Measurements from ENCODE around the gene IQGAP1. TPM values are rescaled to one million over a fixed set of nuclear protein-coding genes. Genes with fewer than 3 reads are reported as not detected.

The IQGAP1 gene
- total and polyA plus RNA-seq, 4 donors, result 9.2 to 50.1 (median 24.5) TPM

- TF ChIP-seq, protein P1, sequence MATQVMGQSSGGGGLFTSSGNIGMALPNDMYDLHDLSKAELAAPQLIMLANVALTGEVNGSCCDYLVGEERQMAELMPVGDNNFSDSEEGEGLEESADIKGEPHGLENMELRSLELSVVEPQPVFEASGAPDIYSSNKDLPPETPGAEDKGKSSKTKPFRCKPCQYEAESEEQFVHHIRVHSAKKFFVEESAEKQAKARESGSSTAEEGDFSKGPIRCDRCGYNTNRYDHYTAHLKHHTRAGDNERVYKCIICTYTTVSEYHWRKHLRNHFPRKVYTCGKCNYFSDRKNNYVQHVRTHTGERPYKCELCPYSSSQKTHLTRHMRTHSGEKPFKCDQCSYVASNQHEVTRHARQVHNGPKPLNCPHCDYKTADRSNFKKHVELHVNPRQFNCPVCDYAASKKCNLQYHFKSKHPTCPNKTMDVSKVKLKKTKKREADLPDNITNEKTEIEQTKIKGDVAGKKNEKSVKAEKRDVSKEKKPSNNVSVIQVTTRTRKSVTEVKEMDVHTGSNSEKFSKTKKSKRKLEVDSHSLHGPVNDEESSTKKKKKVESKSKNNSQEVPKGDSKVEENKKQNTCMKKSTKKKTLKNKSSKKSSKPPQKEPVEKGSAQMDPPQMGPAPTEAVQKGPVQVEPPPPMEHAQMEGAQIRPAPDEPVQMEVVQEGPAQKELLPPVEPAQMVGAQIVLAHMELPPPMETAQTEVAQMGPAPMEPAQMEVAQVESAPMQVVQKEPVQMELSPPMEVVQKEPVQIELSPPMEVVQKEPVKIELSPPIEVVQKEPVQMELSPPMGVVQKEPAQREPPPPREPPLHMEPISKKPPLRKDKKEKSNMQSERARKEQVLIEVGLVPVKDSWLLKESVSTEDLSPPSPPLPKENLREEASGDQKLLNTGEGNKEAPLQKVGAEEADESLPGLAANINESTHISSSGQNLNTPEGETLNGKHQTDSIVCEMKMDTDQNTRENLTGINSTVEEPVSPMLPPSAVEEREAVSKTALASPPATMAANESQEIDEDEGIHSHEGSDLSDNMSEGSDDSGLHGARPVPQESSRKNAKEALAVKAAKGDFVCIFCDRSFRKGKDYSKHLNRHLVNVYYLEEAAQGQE (IDR thresholded peaks at IDR 0.05), result no peak
- TF ChIP-seq RAD21 (IDR thresholded peaks at IDR 0.05) (no peak), FOXA2 (IDR thresholded peaks at IDR 0.05) (no peak)
- TF ChIP-seq, protein P2, sequence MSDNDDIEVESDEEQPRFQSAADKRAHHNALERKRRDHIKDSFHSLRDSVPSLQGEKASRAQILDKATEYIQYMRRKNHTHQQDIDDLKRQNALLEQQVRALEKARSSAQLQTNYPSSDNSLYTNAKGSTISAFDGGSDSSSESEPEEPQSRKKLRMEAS (IDR thresholded peaks at IDR 0.05), result no peak
- no peak overlapping the region for H3K27ac ChIP-seq (ENCODE audit: low read depth in 1 of 2, low read length in 2 of 2)
- no peaks in the 10 kb centered on the region for H3K4me1 ChIP-seq (ENCODE audit: control insufficient read depth in 4 of 4, insufficient read depth in 4 of 4, low read length in 3 of 4)
- H3K36me3 ChIP-seq (ENCODE audit: control insufficient read depth in 4 of 4, insufficient read depth in 3 of 4, low read depth in 1 of 4, low read length in 3 of 4), result no peaks in the 10 kb centered on the region
- 81% methylated on average over 1 of the region's 1 CpG for WGBS
- no peak overlapping the region for H3K4me3 ChIP-seq (ENCODE audit: low read depth in 1 of 3, low read length in 3 of 3)
- H3K9me3 ChIP-seq (ENCODE audit: control insufficient read depth in 4 of 4, low read length in 3 of 4), result no peaks in the 10 kb centered on the region
- no peak for DNase-seq (ENCODE audit: low spot score)
- no peak overlapping the region for H3K9ac ChIP-seq (ENCODE audit: low read depth in 1 of 2, low read length in 2 of 2)
- no peaks in the 10 kb centered on the region for H3K27me3 ChIP-seq (ENCODE audit: control insufficient read depth in 4 of 4, insufficient read depth in 4 of 4, low read length in 3 of 4)
Measured at GRCh38 chr15:90519688-90520087, 131.6 kb downstream of the IQGAP1 start.

DNA sequence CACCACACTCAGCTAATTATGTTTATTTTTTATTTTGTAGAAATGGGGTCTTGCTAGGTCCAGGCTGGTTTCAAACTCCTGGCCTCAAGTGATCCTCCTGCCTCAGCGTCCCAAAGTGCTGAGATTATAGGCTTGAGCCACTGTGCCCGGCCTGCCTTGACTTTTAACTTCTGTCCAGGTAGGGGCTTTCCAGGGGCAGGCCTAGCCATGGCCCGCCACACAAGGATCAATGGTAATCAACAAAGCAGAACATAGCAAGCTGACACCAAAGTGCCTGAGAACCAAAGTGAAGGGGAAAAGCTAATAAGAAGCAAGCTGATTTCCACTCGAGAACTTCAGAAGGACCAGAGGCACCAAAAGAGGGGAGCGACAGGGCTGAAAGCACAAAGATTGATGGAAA, 132.3 kb downstream of the IQGAP1 start:
- H3K9ac ChIP-seq (ENCODE audit: low read depth in 1 of 2, low read length in 2 of 2), result no peak overlapping the region
- no peaks in the 10 kb centered on the region for H3K27me3 ChIP-seq (ENCODE audit: control insufficient read depth in 4 of 4, insufficient read depth in 4 of 4, low read length in 3 of 4)
- WGBS, result 91% methylated on average over 5 of the region's 5 CpGs
- H3K36me3 ChIP-seq (ENCODE audit: control insufficient read depth in 4 of 4, insufficient read depth in 3 of 4, low read depth in 1 of 4, low read length in 3 of 4), result no peaks in the 10 kb centered on the region
- H3K27ac ChIP-seq (ENCODE audit: low read depth in 1 of 2, low read length in 2 of 2), result no peak overlapping the region
- no peak overlapping the region for H3K4me3 ChIP-seq (ENCODE audit: low read depth in 1 of 3, low read length in 3 of 3)
- no peaks in the 10 kb centered on the region for H3K4me1 ChIP-seq (ENCODE audit: control insufficient read depth in 4 of 4, insufficient read depth in 4 of 4, low read length in 3 of 4)
- no peaks in the 10 kb centered on the region for H3K9me3 ChIP-seq (ENCODE audit: control insufficient read depth in 4 of 4, low read length in 3 of 4)
- TF ChIP-seq FOXA1 (IDR thresholded peaks at IDR 0.05) (no peak), HNF4G (IDR thresholded peaks at IDR 0.05) (no peak), JUND (IDR thresholded peaks at IDR 0.05) (no peak), TAF1 (conservative IDR thresholded peaks at IDR 0.05) (no peak), YY1 (IDR thresholded peaks at IDR 0.05) (no peak), RXRA (IDR thresholded peaks at IDR 0.05) (no peak), FOXA2 (IDR thresholded peaks at IDR 0.05) (no peak), SP1 (IDR thresholded peaks at IDR 0.05) (no peak), EGR1 (IDR thresholded peaks at IDR 0.05; ENCODE audit: low read depth in 2 of 2) (no peak), RAD21 (IDR thresholded peaks at IDR 0.05) (no peak), GABPA (IDR thresholded peaks at IDR 0.05 in 1 of 2, conservative IDR thresholded peaks at IDR 0.05 in 1 of 2) (no peak), NR2F2 (IDR thresholded peaks at IDR 0.05) (no peak), HNF4A (conservative IDR thresholded peaks at IDR 0.05) (no peak)
- TF ChIP-seq, protein P1 (IDR thresholded peaks at IDR 0.05), result no peak
- TF ChIP-seq, protein P3, sequence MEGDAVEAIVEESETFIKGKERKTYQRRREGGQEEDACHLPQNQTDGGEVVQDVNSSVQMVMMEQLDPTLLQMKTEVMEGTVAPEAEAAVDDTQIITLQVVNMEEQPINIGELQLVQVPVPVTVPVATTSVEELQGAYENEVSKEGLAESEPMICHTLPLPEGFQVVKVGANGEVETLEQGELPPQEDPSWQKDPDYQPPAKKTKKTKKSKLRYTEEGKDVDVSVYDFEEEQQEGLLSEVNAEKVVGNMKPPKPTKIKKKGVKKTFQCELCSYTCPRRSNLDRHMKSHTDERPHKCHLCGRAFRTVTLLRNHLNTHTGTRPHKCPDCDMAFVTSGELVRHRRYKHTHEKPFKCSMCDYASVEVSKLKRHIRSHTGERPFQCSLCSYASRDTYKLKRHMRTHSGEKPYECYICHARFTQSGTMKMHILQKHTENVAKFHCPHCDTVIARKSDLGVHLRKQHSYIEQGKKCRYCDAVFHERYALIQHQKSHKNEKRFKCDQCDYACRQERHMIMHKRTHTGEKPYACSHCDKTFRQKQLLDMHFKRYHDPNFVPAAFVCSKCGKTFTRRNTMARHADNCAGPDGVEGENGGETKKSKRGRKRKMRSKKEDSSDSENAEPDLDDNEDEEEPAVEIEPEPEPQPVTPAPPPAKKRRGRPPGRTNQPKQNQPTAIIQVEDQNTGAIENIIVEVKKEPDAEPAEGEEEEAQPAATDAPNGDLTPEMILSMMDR (IDR thresholded peaks at IDR 0.05; ENCODE audit: low read depth, low read length, missing input control), result no peak
- TF ChIP-seq, protein P2 (IDR thresholded peaks at IDR 0.05), result no peak
- TF ChIP-seq, protein P4, sequence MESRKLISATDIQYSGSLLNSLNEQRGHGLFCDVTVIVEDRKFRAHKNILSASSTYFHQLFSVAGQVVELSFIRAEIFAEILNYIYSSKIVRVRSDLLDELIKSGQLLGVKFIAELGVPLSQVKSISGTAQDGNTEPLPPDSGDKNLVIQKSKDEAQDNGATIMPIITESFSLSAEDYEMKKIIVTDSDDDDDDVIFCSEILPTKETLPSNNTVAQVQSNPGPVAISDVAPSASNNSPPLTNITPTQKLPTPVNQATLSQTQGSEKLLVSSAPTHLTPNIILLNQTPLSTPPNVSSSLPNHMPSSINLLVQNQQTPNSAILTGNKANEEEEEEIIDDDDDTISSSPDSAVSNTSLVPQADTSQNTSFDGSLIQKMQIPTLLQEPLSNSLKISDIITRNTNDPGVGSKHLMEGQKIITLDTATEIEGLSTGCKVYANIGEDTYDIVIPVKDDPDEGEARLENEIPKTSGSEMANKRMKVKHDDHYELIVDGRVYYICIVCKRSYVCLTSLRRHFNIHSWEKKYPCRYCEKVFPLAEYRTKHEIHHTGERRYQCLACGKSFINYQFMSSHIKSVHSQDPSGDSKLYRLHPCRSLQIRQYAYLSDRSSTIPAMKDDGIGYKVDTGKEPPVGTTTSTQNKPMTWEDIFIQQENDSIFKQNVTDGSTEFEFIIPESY (IDR thresholded peaks at IDR 0.05), result no peak
- TF ChIP-seq, protein P5, sequence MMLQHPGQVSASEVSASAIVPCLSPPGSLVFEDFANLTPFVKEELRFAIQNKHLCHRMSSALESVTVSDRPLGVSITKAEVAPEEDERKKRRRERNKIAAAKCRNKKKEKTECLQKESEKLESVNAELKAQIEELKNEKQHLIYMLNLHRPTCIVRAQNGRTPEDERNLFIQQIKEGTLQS (IDR thresholded peaks at IDR 0.05), result no peak
- no peak for DNase-seq (ENCODE audit: low spot score)

Measured in liver (tissue), 9 donors.